Fibroblast of skin of abdomen (primary cell): ENCODE data around the gene ABCA9.
"Not testable (repeated sequence)": the region's sequence is repeated elsewhere in the genome, so short reads cannot be mapped to it uniquely, and the experiment has no call there.

Source experiments
- DNase-seq: peaks from one replicate; pipeline ENCODE4 v3.0.0-alpha.2; 2013

The ABCA9 gene

GRCh38 chr17:69018687-69019086, 42.0 kb downstream of the ABCA9 start:
- DNase-seq: no peak

GRCh38 chr17:69018022-69018615, 42.6 kb downstream of the ABCA9 start:
- no peak for DNase-seq

- DNase-seq: no peak
Observed at GRCh38 chr17:69015631-69016030, 45.1 kb downstream of the ABCA9 start.

- DNase-seq: peak; percentile 67
Observed at GRCh38 chr17:69012895-69013805, 47.6 kb downstream of the ABCA9 start.

GRCh38 chr17:69009930-69010329, 50.8 kb downstream of the ABCA9 start:
- DNase-seq: no peak

GRCh38 chr17:69004759-69005158, 56.0 kb downstream of the ABCA9 start:
- not testable (repeated sequence) for DNase-seq

- not testable (repeated sequence) for DNase-seq
Observed at GRCh38 chr17:68999743-69000142, 61.0 kb downstream of the ABCA9 start.

GRCh38 chr17:68993112-68993511, 67.6 kb downstream of the ABCA9 start:
- DNase-seq: peak; percentile 18

- DNase-seq: no peak
Observed at GRCh38 chr17:68987966-68988365, 72.8 kb downstream of the ABCA9 start.

- DNase-seq: peak; percentile 49
Observed at GRCh38 chr17:68981288-68981687, 79.4 kb downstream of the ABCA9 start.

GRCh38 chr17:68973098-68973846, 87.5 kb downstream of the ABCA9 start:
- no peak for DNase-seq

- peak; percentile 31 for DNase-seq
Observed at GRCh38 chr17:68972119-68972704, 88.5 kb downstream of the ABCA9 start.

GRCh38 chr17:68969101-68969500, 91.6 kb downstream of the ABCA9 start:
- no peak for DNase-seq

- DNase-seq: no peak
Observed at GRCh38 chr17:68963958-68964357, 96.8 kb downstream of the ABCA9 start.

GRCh38 chr17:68961214-68961882, 99.4 kb downstream of the ABCA9 start:
- DNase-seq: no peak

GRCh38 chr17:68959117-68959516, 101.6 kb downstream of the ABCA9 start:
- not testable (repeated sequence) for DNase-seq

- no peak for DNase-seq
Observed at GRCh38 chr17:68957944-68958343, 102.8 kb downstream of the ABCA9 start.

GRCh38 chr17:68955181-68955841, 105.4 kb downstream of the ABCA9 start, which contains the start of gene ABCA8:
ABCA8 (minus strand) TSS chr17:68955392; CDS start chr17:68942034, 13,358 bp downstream.
- DNase-seq: peak; percentile 16

GRCh38 chr17:68954146-68954896, 106.4 kb downstream of the ABCA9 start:
- peak; percentile 40 for DNase-seq

- no peak for DNase-seq
Observed at GRCh38 chr17:68953340-68953997, 107.3 kb downstream of the ABCA9 start.
